ACC112 (cell line): ENCODE data around the gene FAM81B.

Experiments
- H2AFZ ChIP-seq: fragments of 200-600 bp; sonication (generic); one replicate; pipeline ENCODE4 v1.6.0; 2017; ENCODE audit warnings: antibody characterized with exemption, low read length; ENCODE audit not compliant: unreplicated experiment
- H3K27ac ChIP-seq: fragments of 200-600 bp; sonication (generic); 2 replicates; pipeline ENCODE4 v1.5.1; 2014; ENCODE audit warnings: low read depth, mild to moderate bottlenecking, antibody characterized with exemption, low read length, moderate library complexity
- H3K27me3 ChIP-seq: fragments of 200-600 bp; sonication (generic); 2 replicates; pipeline ENCODE4 v1.6.1; 2014; ENCODE audit warnings: mild to moderate bottlenecking, antibody characterized with exemption, low read length, moderate library complexity, mixed read lengths; ENCODE audit not compliant: insufficient read depth
- H3K36me3 ChIP-seq: fragments of 200-600 bp; sonication (generic); 2 replicates; pipeline ENCODE4 v1.6.1; 2016; ENCODE audit warnings: mild to moderate bottlenecking, antibody characterized with exemption, low read length, moderate library complexity, mixed read lengths; ENCODE audit not compliant: insufficient read depth
- H3K4me1 ChIP-seq: fragments of 200-600 bp; sonication (generic); one replicate; pipeline ENCODE4 v1.6.1; 2016; ENCODE audit warnings: low read length, mixed read lengths; ENCODE audit not compliant: insufficient read depth, unreplicated experiment, control insufficient read depth
- H3K4me3 ChIP-seq: fragments of 200-600 bp; sonication (generic); 2 replicates; pipeline ENCODE4 v1.5.1; 2014; ENCODE audit warnings: mild to moderate bottlenecking, low read depth, low read length
- H3K79me2 ChIP-seq: fragments of 200-600 bp; sonication (generic); one replicate; pipeline ENCODE4 v1.6.0; 2016; ENCODE audit warnings: low read length; ENCODE audit not compliant: control insufficient read depth, unreplicated experiment, insufficient read depth

FAM81B gene

DNA sequence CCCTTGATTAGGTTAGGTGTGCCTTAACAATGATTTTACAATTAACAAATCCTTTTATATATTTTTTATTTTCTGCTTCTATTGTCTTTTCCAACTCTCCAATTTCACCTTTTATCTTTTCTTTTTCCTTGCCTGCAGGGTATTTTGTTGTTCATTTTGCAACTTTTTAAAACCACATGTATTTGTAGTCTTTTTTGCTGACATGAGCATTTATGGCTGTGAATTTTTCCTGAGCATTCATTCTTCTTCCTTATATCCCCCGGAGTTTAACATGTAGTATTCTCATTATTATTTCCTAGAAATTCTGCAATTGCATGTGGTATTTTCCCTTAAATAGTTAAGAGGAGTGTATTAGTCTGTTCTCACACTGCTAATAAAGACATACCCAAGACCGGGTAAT, 41.6 kb downstream of the FAM81B start:
- Histone ChIP-seq H3K79me2 (no peaks in the 10 kb centered on the region), H2AFZ (no peak overlapping the region), H3K4me1 (no peaks in the 10 kb centered on the region), H3K27me3 (no peaks in the 10 kb centered on the region), H3K36me3 (no peaks in the 10 kb centered on the region), H3K4me3 (no peak overlapping the region), H3K27ac (no peak overlapping the region)

- Histone ChIP-seq H3K79me2 (no peaks in the 10 kb centered on the region), H3K27me3 (no peaks in the 10 kb centered on the region), H3K27ac (no peak overlapping the region), H3K4me3 (no peak overlapping the region), H3K36me3 (no peaks in the 10 kb centered on the region), H2AFZ (no peak overlapping the region), H3K4me1 (no peaks in the 10 kb centered on the region)
Measured at GRCh38 chr5:95439801-95440493, 48.8 kb downstream of the FAM81B start.

GRCh38 chr5:95440825-95441224, 49.7 kb downstream of the FAM81B start:
- H3K79me2 ChIP-seq: no peaks in the 10 kb centered on the region
- H3K4me1 ChIP-seq: no peaks in the 10 kb centered on the region
- H3K4me3 ChIP-seq: no peak overlapping the region

GRCh38 chr5:95441636-95442035, 50.5 kb downstream of the FAM81B start:
- no peak overlapping the region for H2AFZ ChIP-seq
- no peaks in the 10 kb centered on the region for H3K79me2 ChIP-seq
- no peak overlapping the region for H3K4me3 ChIP-seq
- no peaks in the 10 kb centered on the region for H3K27me3 ChIP-seq
- no peaks in the 10 kb centered on the region for H3K36me3 ChIP-seq
- peaks cover 2% of the 10 kb centered on the region for H3K4me1 ChIP-seq
- H3K27ac ChIP-seq: no peak overlapping the region

More at GRCh38 chr5:95440825-95441224, 49.7 kb downstream of the FAM81B start:
- no peaks in the 10 kb centered on the region for H3K27me3 ChIP-seq
- no peak overlapping the region for H3K27ac ChIP-seq
- H3K36me3 ChIP-seq: no peaks in the 10 kb centered on the region
- H2AFZ ChIP-seq: no peak overlapping the region

GRCh38 chr5:95445442-95445841, 54.3 kb downstream of the FAM81B start:
- H3K27me3 ChIP-seq: no peaks in the 10 kb centered on the region
- H3K4me3 ChIP-seq: no peak overlapping the region
- H2AFZ ChIP-seq: no peak overlapping the region

GRCh38 chr5:95445995-95446394, 54.8 kb downstream of the FAM81B start:
- Histone ChIP-seq H3K36me3 (no peaks in the 10 kb centered on the region), H3K27me3 (no peaks in the 10 kb centered on the region), H3K4me3 (no peak overlapping the region), H2AFZ (no peak overlapping the region), H3K79me2 (no peaks in the 10 kb centered on the region), H3K4me1 (peaks cover 9% of the 10 kb centered on the region), H3K27ac (no peak overlapping the region)

More at GRCh38 chr5:95445442-95445841, 54.3 kb downstream of the FAM81B start:
- no peaks in the 10 kb centered on the region for H3K36me3 ChIP-seq
- H3K4me1 ChIP-seq: peaks cover 9% of the 10 kb centered on the region
- no peaks in the 10 kb centered on the region for H3K79me2 ChIP-seq
- no peak overlapping the region for H3K27ac ChIP-seq

DNA sequence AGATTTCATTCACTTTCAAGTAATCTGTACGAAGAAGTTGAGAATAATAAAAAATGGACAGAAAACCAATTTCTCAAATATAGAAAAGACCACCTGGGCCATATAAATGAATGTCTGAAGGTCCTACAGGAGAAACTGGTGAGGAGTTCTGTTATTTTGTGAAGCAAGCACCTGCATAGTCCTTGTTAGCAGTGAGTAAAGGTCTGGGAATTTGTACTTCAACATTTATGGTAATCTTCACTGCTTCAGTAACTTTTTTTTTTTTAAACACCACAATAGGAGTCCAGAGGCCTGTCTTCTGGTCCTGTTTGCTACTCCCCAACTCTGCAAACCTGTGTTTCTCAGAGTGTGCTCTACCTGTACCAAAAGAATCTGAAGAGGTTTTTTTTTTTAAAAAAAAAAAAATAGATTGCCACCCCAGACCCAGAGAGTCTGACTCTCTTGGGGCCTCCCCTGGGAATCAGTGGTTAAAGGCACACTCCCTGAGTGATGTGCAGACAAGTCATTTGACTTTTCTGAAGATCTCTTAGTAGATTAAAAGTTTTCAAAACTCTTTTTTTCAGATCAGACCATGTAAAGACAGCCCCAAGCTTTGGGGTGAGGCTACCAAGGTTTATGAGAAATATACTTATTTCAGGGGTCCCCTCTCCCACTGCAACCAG, 55.5 kb downstream of the FAM81B start:
- Histone ChIP-seq H3K4me3 (no peak overlapping the region), H3K79me2 (no peaks in the 10 kb centered on the region), H3K27ac (no peak overlapping the region), H3K27me3 (no peaks in the 10 kb centered on the region), H3K36me3 (no peaks in the 10 kb centered on the region), H3K4me1 (peaks cover 9% of the 10 kb centered on the region), H2AFZ (no peak overlapping the region)

GRCh38 chr5:95447961-95448360, 56.8 kb downstream of the FAM81B start:
- Histone ChIP-seq H3K27me3 (no peaks in the 10 kb centered on the region), H3K27ac (no peak overlapping the region), H3K4me3 (no peak overlapping the region), H2AFZ (no peak overlapping the region), H3K4me1 (peaks cover 9% of the 10 kb centered on the region), H3K36me3 (no peaks in the 10 kb centered on the region), H3K79me2 (no peaks in the 10 kb centered on the region)

DNA sequence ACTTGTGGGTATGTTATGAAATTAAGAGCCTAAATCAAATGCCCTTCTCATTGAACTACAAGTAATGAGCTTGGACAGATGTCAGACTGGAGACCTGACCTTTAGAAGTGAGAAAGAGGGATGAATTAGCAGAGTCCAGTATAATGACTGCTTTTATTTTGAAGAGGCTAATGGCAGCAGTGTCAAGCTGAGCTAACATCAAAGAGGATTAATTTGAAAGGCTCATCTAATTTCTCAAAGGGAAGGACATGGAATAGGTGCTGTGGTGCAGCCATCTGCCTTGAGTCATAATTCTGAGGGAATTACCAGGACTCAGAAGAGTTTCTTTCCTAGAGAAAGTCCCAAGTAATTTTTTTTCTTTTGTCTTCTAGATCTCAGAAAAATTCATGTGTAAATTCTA, 57.6 kb downstream of the FAM81B start:
- H3K4me3 ChIP-seq: no peak overlapping the region
- H3K27me3 ChIP-seq: no peaks in the 10 kb centered on the region
- H3K4me1 ChIP-seq: peaks cover 9% of the 10 kb centered on the region
- no peaks in the 10 kb centered on the region for H3K36me3 ChIP-seq
- H2AFZ ChIP-seq: no peak overlapping the region
- H3K79me2 ChIP-seq: no peaks in the 10 kb centered on the region
- H3K27ac ChIP-seq: no peak overlapping the region

DNA sequence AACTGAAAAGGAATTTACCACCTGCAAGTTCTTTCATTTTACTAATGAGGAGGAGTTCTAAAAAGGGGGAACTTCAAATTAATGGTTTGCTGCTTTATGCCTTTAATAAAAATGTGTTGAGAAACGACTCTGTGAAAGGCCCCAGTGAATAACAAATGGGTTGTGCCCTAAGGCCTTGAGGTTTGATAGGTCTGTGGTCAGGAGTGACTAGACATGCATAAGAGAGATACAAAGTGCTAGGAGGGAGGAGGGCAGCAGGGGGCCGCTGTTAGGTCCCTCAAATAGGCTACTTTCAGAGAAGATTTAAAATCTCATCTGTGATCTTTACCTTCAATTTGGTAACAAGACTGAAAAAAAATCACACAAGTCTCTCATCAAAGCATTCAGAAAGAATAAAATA, 58.3 kb downstream of the FAM81B start:
- Histone ChIP-seq H3K4me3 (no peak overlapping the region), H3K79me2 (no peaks in the 10 kb centered on the region), H2AFZ (no peak overlapping the region), H3K27me3 (no peaks in the 10 kb centered on the region), H3K4me1 (peaks cover 9% of the 10 kb centered on the region), H3K36me3 (no peaks in the 10 kb centered on the region), H3K27ac (no peak overlapping the region)

- Histone ChIP-seq H3K4me1 (no peaks in the 10 kb centered on the region), H3K4me3 (no peak overlapping the region), H3K27ac (no peak overlapping the region), H3K79me2 (no peaks in the 10 kb centered on the region), H2AFZ (no peak overlapping the region), H3K27me3 (no peaks in the 10 kb centered on the region), H3K36me3 (no peaks in the 10 kb centered on the region)
Measured at GRCh38 chr5:95454536-95454935, 63.4 kb downstream of the FAM81B start.
